Mesendoderm (in vitro differentiated cells): ENCODE data around the gene ACAT2.

ENCODE experiments used
- DNase-seq: peaks from one replicate; pipeline ENCODE4 v3.0.0; 2013
- H2AK5ac ChIP-seq: 2 replicates; pipeline ENCODE4 v1.6.1; 2013; ENCODE audit warnings: low read length, inconsistent platforms
- H2BK120ac ChIP-seq: 2 replicates; pipeline ENCODE4 v1.6.1; 2013; ENCODE audit warnings: low read depth, mild to moderate bottlenecking, low read length, moderate library complexity, mixed read lengths
- H2BK15ac ChIP-seq: replicated peaks from 2 replicates; pipeline ENCODE4 v1.6.1; 2013; ENCODE audit warnings: low read depth, mild to moderate bottlenecking, moderate library complexity
- H2BK5ac ChIP-seq: 2 replicates; pipeline ENCODE4 v1.6.1; 2013; ENCODE audit warnings: low read length, inconsistent platforms
- H3K18ac ChIP-seq: 2 replicates; pipeline ENCODE4 v1.6.1; 2013; ENCODE audit warnings: mild to moderate bottlenecking, low read length, mixed read lengths
- H3K23ac ChIP-seq: one replicate; pipeline ENCODE4 v1.6.1; 2013; ENCODE audit warnings: low read length
- H3K27ac ChIP-seq: 2 replicates; pipeline ENCODE4 v1.5.1; 2013; ENCODE audit warnings: low read depth, mild to moderate bottlenecking, inconsistent platforms, low read length, moderate library complexity
- H3K27me3 ChIP-seq: 2 replicates; pipeline ENCODE4 v1.6.1; 2013; ENCODE audit warnings: low read length, control low read depth, mild to moderate bottlenecking, inconsistent platforms; ENCODE audit not compliant: insufficient read depth, poor library complexity
- H3K36me3 ChIP-seq: 2 replicates; pipeline ENCODE4 v1.6.1; 2013; ENCODE audit warnings: low read length, inconsistent platforms; ENCODE audit not compliant: control insufficient read depth, insufficient read depth
- H3K4ac ChIP-seq: one replicate; pipeline ENCODE4 v1.6.1; 2013; ENCODE audit warnings: low read depth, mild to moderate bottlenecking, low read length, moderate library complexity
- H3K4me1 ChIP-seq: 2 replicates; pipeline ENCODE4 v1.6.1; 2013; ENCODE audit warnings: low read depth, low read length, inconsistent platforms; ENCODE audit not compliant: control insufficient read depth
- H3K4me2 ChIP-seq: 2 replicates; pipeline ENCODE4 v1.6.1; 2013; ENCODE audit warnings: low read length
- H3K4me3 ChIP-seq: 2 replicates; pipeline ENCODE4 v1.5.1; 2013; ENCODE audit warnings: mild to moderate bottlenecking, low read length
- H3K56ac ChIP-seq: one replicate; pipeline ENCODE4 v1.6.1; 2013; ENCODE audit warnings: low read length
- H3K79me1 ChIP-seq: 2 replicates; pipeline ENCODE4 v1.6.1; 2013; ENCODE audit warnings: low read length, inconsistent platforms
- H3K79me2 ChIP-seq: 2 replicates; pipeline ENCODE4 v1.6.1; 2013; ENCODE audit warnings: mild to moderate bottlenecking, low read length; ENCODE audit not compliant: control insufficient read depth, insufficient read depth
- H3K9ac ChIP-seq: 2 replicates; pipeline ENCODE4 v1.6.1; 2013; ENCODE audit warnings: low read length, inconsistent platforms
- H4K5ac ChIP-seq: one replicate; pipeline ENCODE4 v1.6.1; 2013; ENCODE audit warnings: low read length
- H4K8ac ChIP-seq: one replicate; pipeline ENCODE4 v1.6.1; 2013; ENCODE audit warnings: low read depth, mild to moderate bottlenecking, control low read depth, low read length, moderate library complexity
- WGBS: extraction: QIAGEN DNeasy Blood & Tissue Kit; methylation state at CpG from one replicate; pipeline ENCODE4 v1.1.7; 2013; ENCODE audit warnings: low lambda C conversion rate, missing lambda C conversion rate; ENCODE audit not compliant: insufficient coverage; ENCODE audit errors: extremely low coverage; 5-methylcytosine and 5-hydroxymethylcytosine counted together

The ACAT2 gene

GRCh38 chr6:159777240-159777904 lies 15.5 kb downstream of the ACAT2 start:
- H3K27ac ChIP-seq = no peak overlapping the region
- no peaks in the 10 kb centered on the region for H3K79me1 ChIP-seq
- no peak overlapping the region for H3K56ac ChIP-seq
- no peak overlapping the region for H3K4ac ChIP-seq
- H4K8ac ChIP-seq = no peak overlapping the region
- no peak overlapping the region for H4K5ac ChIP-seq
- no peak overlapping the region for H2BK5ac ChIP-seq
- no peak for DNase-seq
- no peak overlapping the region for H2BK120ac ChIP-seq
- no CpG with 5 or more reads among the region's 7 CpGs for WGBS
- H3K18ac ChIP-seq = no peak overlapping the region
- H3K4me2 ChIP-seq = no peak overlapping the region
- peaks cover 12% of the 10 kb centered on the region for H3K36me3 ChIP-seq
- no peak overlapping the region for H3K9ac ChIP-seq
- no peak overlapping the region for H3K23ac ChIP-seq
- no peaks in the 10 kb centered on the region for H3K4me1 ChIP-seq
- no peaks in the 10 kb centered on the region for H3K79me2 ChIP-seq
- H3K4me3 ChIP-seq = no peak overlapping the region
- H3K27me3 ChIP-seq = no peaks in the 10 kb centered on the region
- no peak overlapping the region for H2AK5ac ChIP-seq
- no peak overlapping the region for H2BK15ac ChIP-seq

GRCh38 chr6:159778131-159778530 lies 16.3 kb downstream of the ACAT2 start:
- Histone ChIP-seq H3K9ac (no peak overlapping the region), H4K8ac (no peak overlapping the region), H3K79me1 (peaks cover 5% of the 10 kb centered on the region), H3K56ac (no peak overlapping the region), H3K4me1 (no peaks in the 10 kb centered on the region), H3K79me2 (peaks cover 1% of the 10 kb centered on the region), H2BK5ac (no peak overlapping the region), H2BK120ac (no peak overlapping the region), H3K4me2 (no peak overlapping the region), H3K4me3 (no peak overlapping the region), H2AK5ac (no peak overlapping the region), H3K18ac (no peak overlapping the region), H3K36me3 (peaks cover 16% of the 10 kb centered on the region), H4K5ac (no peak overlapping the region), H3K23ac (no peak overlapping the region), H3K4ac (no peak overlapping the region), H3K27me3 (no peaks in the 10 kb centered on the region), H3K27ac (no peak overlapping the region), H2BK15ac (no peak overlapping the region)
- WGBS = no CpG with 5 or more reads among the region's 1 CpG
- DNase-seq = no peak

GRCh38 chr6:159778542-159779103 lies 16.8 kb downstream of the ACAT2 start:
- Histone ChIP-seq H3K4ac (no peak overlapping the region), H3K9ac (no peak overlapping the region), H3K4me2 (no peak overlapping the region), H2AK5ac (no peak overlapping the region), H2BK5ac (no peak overlapping the region), H3K4me1 (no peaks in the 10 kb centered on the region), H2BK120ac (no peak overlapping the region), H3K23ac (no peak overlapping the region), H3K18ac (no peak overlapping the region), H3K56ac (no peak overlapping the region), H3K79me1 (peaks cover 5% of the 10 kb centered on the region), H3K27ac (no peak overlapping the region), H4K8ac (no peak overlapping the region), H2BK15ac (no peak overlapping the region), H3K36me3 (peaks cover 18% of the 10 kb centered on the region), H4K5ac (no peak overlapping the region), H3K27me3 (no peaks in the 10 kb centered on the region), H3K4me3 (no peak overlapping the region), H3K79me2 (peaks cover 1% of the 10 kb centered on the region)
- no CpG with 5 or more reads among the region's 3 CpGs for WGBS
- DNase-seq = no peak

GRCh38 chr6:159788276-159788675 lies 26.4 kb downstream of the ACAT2 start:
- Histone ChIP-seq H3K4me2 (peak overlapping the region; percentile 88), H4K8ac (no peak overlapping the region), H3K27me3 (no peaks in the 10 kb centered on the region), H2BK5ac (no peak overlapping the region), H3K4ac (no peak overlapping the region), H3K56ac (peak overlapping the region; percentile 98), H3K4me1 (no peaks in the 10 kb centered on the region), H2BK15ac (no peak overlapping the region), H3K9ac (peak overlapping the region; percentile 88), H2BK120ac (no peak overlapping the region), H3K79me2 (peaks cover 56% of the 10 kb centered on the region), H3K27ac (no peak overlapping the region), H3K18ac (no peak overlapping the region), H3K4me3 (peak overlapping the region; percentile 88), H4K5ac (no peak overlapping the region), H3K79me1 (peaks cover 5% of the 10 kb centered on the region), H3K36me3 (peaks cover 7% of the 10 kb centered on the region), H3K23ac (peak overlapping the region; percentile 80), H2AK5ac (no peak overlapping the region)
- no CpG with 5 or more reads among the region's 15 CpGs for WGBS
- no peak for DNase-seq

- Histone ChIP-seq H3K36me3 (peaks cover 5% of the 10 kb centered on the region), H2BK15ac (no peak overlapping the region), H2BK120ac (peak overlapping the region; percentile 55), H3K27ac (peak overlapping the region; percentile 65), H4K5ac (no peak overlapping the region), H3K79me1 (peaks cover 5% of the 10 kb centered on the region), H3K4me2 (peak overlapping the region; percentile 88), H3K23ac (peak overlapping the region; percentile 90), H3K79me2 (peaks cover 58% of the 10 kb centered on the region), H3K9ac (peak overlapping the region; percentile 88), H3K18ac (peak overlapping the region; percentile 69), H3K27me3 (no peaks in the 10 kb centered on the region), H3K4ac (peak overlapping the region; percentile 99), H3K4me1 (no peaks in the 10 kb centered on the region), H3K56ac (peak overlapping the region; percentile 98), H2AK5ac (no peak overlapping the region), H3K4me3 (peak overlapping the region; percentile 88), H4K8ac (peak overlapping the region; percentile 30), H2BK5ac (no peak overlapping the region)
- DNase-seq = peak; percentile 50
- no CpG with 5 or more reads among the region's 60 CpGs for WGBS
These were observed 27.0 kb downstream of the ACAT2 start for GRCh38 chr6:159788753-159789376.
